Uterus (tissue), 2 donors: ENCODE data around the gene QDPR.

Source experiments
- CTCF ChIP-seq, 4 experiments: fragments of 200-600 bp in 2 of 4; fragments of 450-650 bp in 2 of 4; sonication (generic) in 2 of 4; IDR thresholded peaks; one replicate each; pipeline ENCODE4 v1.5.1; 2016 to 2019; ENCODE audit warnings: antibody characterized with exemption in 4 of 4, mild to moderate bottlenecking in 2 of 4, moderate library complexity in 1 of 4
- POLR2A ChIP-seq, 2 donors: fragments of 450-650 bp; IDR thresholded peaks; one replicate each; pipeline ENCODE4 v1.6.1; 2016; ENCODE audit warnings: antibody characterized with exemption in 2 of 2, mild to moderate bottlenecking in 1 of 2, moderate library complexity in 1 of 2

DNA sequence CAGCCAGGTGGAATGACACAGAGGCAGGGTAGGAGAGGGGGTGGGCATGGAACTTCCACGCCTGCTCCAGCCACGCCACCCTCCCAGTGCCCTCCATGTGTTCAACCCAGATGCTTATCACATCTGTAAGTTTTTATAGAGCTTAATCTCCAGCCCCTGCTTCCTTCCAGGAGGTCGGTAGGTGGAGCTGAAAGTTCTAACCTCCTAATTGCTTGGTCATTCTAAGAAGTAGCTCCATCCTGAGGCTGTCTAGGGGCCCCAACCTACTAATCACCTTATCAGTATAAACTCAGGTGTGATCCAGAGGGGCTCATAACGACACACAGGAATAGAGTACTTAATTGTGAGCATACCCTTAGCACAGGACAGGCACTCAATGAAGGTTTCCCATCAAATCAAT is 18.3 kb downstream of the QDPR start:
- TF ChIP-seq POLR2A (IDR thresholded peaks at IDR 0.05) = no peak
- no peak for TF ChIP-seq CTCF (IDR thresholded peaks at IDR 0.05)
